Skeletal muscle satellite cell (primary cell): ENCODE measurements around the gene ATP6V0E1.

Experiments used
- H3K27me3 ChIP-seq: 2 replicates; pipeline ENCODE4 v1.7.0; 2013; ENCODE audit warnings: low read length; ENCODE audit not compliant: control insufficient read depth, insufficient read depth
- H3K36me3 ChIP-seq: 2 replicates; pipeline ENCODE4 v1.7.0; 2013; ENCODE audit warnings: mild to moderate bottlenecking, control low read depth, low read length; ENCODE audit not compliant: insufficient read depth
- H3K4me1 ChIP-seq: 2 replicates; pipeline ENCODE4 v1.7.0; 2013; ENCODE audit warnings: low read length; ENCODE audit not compliant: control insufficient read depth, insufficient read depth
- H3K4me2 ChIP-seq: 2 replicates; pipeline ENCODE4 v1.7.0; 2013; ENCODE audit warnings: mild to moderate bottlenecking, low read length
- H3K4me3 ChIP-seq: 2 replicates; pipeline ENCODE4 v1.7.0; 2013; ENCODE audit warnings: low read length
- H3K9ac ChIP-seq: 2 replicates; pipeline ENCODE4 v1.7.0; 2013; ENCODE audit warnings: mild to moderate bottlenecking, low read depth, low read length, moderate library complexity
- H3K9me3 ChIP-seq: replicated peaks from 2 replicates; pipeline ENCODE4 v1.7.0; 2013; ENCODE audit warnings: mild to moderate bottlenecking, control low read depth, low read length

Gene ATP6V0E1

GRCh38 chr5:172984244-172984953, 828 bp downstream of the ATP6V0E1 start:
- peaks cover 11% of the 10 kb centered on the region for H3K4me1 ChIP-seq
- peak overlapping the region; percentile 92 for H3K4me2 ChIP-seq
- H3K36me3 ChIP-seq, result peaks cover 28% of the 10 kb centered on the region
- peak overlapping the region; percentile 98 for H3K4me3 ChIP-seq
- no peaks in the 10 kb centered on the region for H3K9me3 ChIP-seq
- no peaks in the 10 kb centered on the region for H3K27me3 ChIP-seq
- H3K9ac ChIP-seq, result peak overlapping the region; percentile 98

GRCh38 chr5:172985596-172985995, 2.0 kb downstream of the ATP6V0E1 start:
- H3K9ac ChIP-seq, result peak overlapping the region; percentile 21
- peaks cover 11% of the 10 kb centered on the region for H3K4me1 ChIP-seq
- H3K36me3 ChIP-seq, result peaks cover 28% of the 10 kb centered on the region
- peak overlapping the region; percentile 56 for H3K4me3 ChIP-seq
- no peaks in the 10 kb centered on the region for H3K9me3 ChIP-seq
- H3K4me2 ChIP-seq, result peak overlapping the region; percentile 78
- no peaks in the 10 kb centered on the region for H3K27me3 ChIP-seq

GRCh38 chr5:172988276-172988675, 4.7 kb downstream of the ATP6V0E1 start:
- H3K4me1 ChIP-seq, result peaks cover 10% of the 10 kb centered on the region
- no peaks in the 10 kb centered on the region for H3K9me3 ChIP-seq
- H3K4me2 ChIP-seq, result no peak overlapping the region
- no peak overlapping the region for H3K4me3 ChIP-seq
- no peak overlapping the region for H3K9ac ChIP-seq
- peaks cover 35% of the 10 kb centered on the region for H3K36me3 ChIP-seq
- no peaks in the 10 kb centered on the region for H3K27me3 ChIP-seq

GRCh38 chr5:172990776-172991175, 7.2 kb downstream of the ATP6V0E1 start:
- H3K4me1 ChIP-seq, result peaks cover 2% of the 10 kb centered on the region
- no peak overlapping the region for H3K4me3 ChIP-seq
- H3K36me3 ChIP-seq, result peaks cover 49% of the 10 kb centered on the region
- no peaks in the 10 kb centered on the region for H3K9me3 ChIP-seq
- H3K27me3 ChIP-seq, result no peaks in the 10 kb centered on the region
- no peak overlapping the region for H3K4me2 ChIP-seq
- no peak overlapping the region for H3K9ac ChIP-seq

GRCh38 chr5:172994405-172994804, 10.8 kb downstream of the ATP6V0E1 start:
- H3K27me3 ChIP-seq, result no peaks in the 10 kb centered on the region
- H3K4me3 ChIP-seq, result no peak overlapping the region
- no peak overlapping the region for H3K4me2 ChIP-seq
- H3K9ac ChIP-seq, result no peak overlapping the region
- no peaks in the 10 kb centered on the region for H3K9me3 ChIP-seq
- H3K4me1 ChIP-seq, result peaks cover 4% of the 10 kb centered on the region
- H3K36me3 ChIP-seq, result peaks cover 43% of the 10 kb centered on the region

GRCh38 chr5:172999372-172999973, 15.9 kb downstream of the ATP6V0E1 start:
- Histone ChIP-seq H3K36me3 (peaks cover 45% of the 10 kb centered on the region), H3K9me3 (no peaks in the 10 kb centered on the region), H3K9ac (no peak overlapping the region), H3K27me3 (no peaks in the 10 kb centered on the region), H3K4me1 (peaks cover 8% of the 10 kb centered on the region), H3K4me2 (no peak overlapping the region), H3K4me3 (no peak overlapping the region)

- Histone ChIP-seq H3K27me3 (no peaks in the 10 kb centered on the region), H3K36me3 (peaks cover 40% of the 10 kb centered on the region), H3K9ac (no peak overlapping the region), H3K9me3 (no peaks in the 10 kb centered on the region), H3K4me2 (no peak overlapping the region), H3K4me1 (peaks cover 8% of the 10 kb centered on the region), H3K4me3 (no peak overlapping the region)
Measured at GRCh38 chr5:172999974-173000373, 16.4 kb downstream of the ATP6V0E1 start.

GRCh38 chr5:173001229-173001841, 17.8 kb downstream of the ATP6V0E1 start:
- H3K9me3 ChIP-seq, result no peaks in the 10 kb centered on the region
- no peaks in the 10 kb centered on the region for H3K27me3 ChIP-seq
- H3K4me1 ChIP-seq, result peaks cover 8% of the 10 kb centered on the region
- no peak overlapping the region for H3K4me2 ChIP-seq
- no peak overlapping the region for H3K9ac ChIP-seq
- H3K4me3 ChIP-seq, result no peak overlapping the region
- peaks cover 28% of the 10 kb centered on the region for H3K36me3 ChIP-seq

- Histone ChIP-seq H3K36me3 (peaks cover 13% of the 10 kb centered on the region), H3K9me3 (no peaks in the 10 kb centered on the region), H3K4me1 (peaks cover 8% of the 10 kb centered on the region), H3K4me2 (no peak overlapping the region), H3K27me3 (no peaks in the 10 kb centered on the region), H3K4me3 (no peak overlapping the region), H3K9ac (no peak overlapping the region)
Measured at GRCh38 chr5:173003360-173003759, 19.8 kb downstream of the ATP6V0E1 start.

- H3K4me1 ChIP-seq, result peaks cover 8% of the 10 kb centered on the region
- no peak overlapping the region for H3K4me3 ChIP-seq
- H3K9me3 ChIP-seq, result no peaks in the 10 kb centered on the region
- no peak overlapping the region for H3K4me2 ChIP-seq
- H3K36me3 ChIP-seq, result peaks cover 13% of the 10 kb centered on the region
- no peak overlapping the region for H3K9ac ChIP-seq
- no peaks in the 10 kb centered on the region for H3K27me3 ChIP-seq
Measured at GRCh38 chr5:173004013-173004412, 20.4 kb downstream of the ATP6V0E1 start.

- H3K27me3 ChIP-seq, result no peaks in the 10 kb centered on the region
Measured at GRCh38 chr5:173004447-173004846, 20.9 kb downstream of the ATP6V0E1 start.

More at GRCh38 chr5:173004447-173004846, 20.9 kb downstream of the ATP6V0E1 start:
- Histone ChIP-seq H3K36me3 (peaks cover 13% of the 10 kb centered on the region), H3K4me3 (no peak overlapping the region), H3K9me3 (no peaks in the 10 kb centered on the region), H3K9ac (no peak overlapping the region), H3K4me2 (no peak overlapping the region), H3K4me1 (peaks cover 4% of the 10 kb centered on the region)
